ENCODE measurements around the gene LSM14B.
"Not testable (repeated sequence)": the region's sequence is repeated elsewhere in the genome, so short reads cannot be mapped to it uniquely, and the experiment has no call there.

The LSM14B gene

DNA sequence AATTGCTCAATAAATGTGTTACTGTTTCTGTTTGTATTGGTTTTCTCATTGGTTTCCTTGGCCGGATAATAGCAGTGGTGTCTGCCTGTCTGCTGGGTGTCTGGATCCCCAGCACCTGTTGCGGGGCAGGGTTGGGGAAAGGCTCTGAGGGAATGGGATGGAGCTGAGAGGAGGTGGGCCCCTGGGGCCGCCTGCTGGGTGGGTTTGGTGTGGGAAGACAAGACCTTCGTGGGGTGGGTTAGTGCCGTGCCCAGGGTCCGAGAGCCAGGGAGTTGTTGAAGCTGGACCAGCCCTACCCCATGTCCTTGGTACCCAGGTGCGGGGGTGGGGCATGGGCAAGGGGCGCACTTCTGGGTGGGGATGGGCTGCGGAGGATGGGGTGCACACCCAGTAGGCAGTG is 25.3 kb downstream of the LSM14B start:
- FAIRE-seq = no peak

DNA sequence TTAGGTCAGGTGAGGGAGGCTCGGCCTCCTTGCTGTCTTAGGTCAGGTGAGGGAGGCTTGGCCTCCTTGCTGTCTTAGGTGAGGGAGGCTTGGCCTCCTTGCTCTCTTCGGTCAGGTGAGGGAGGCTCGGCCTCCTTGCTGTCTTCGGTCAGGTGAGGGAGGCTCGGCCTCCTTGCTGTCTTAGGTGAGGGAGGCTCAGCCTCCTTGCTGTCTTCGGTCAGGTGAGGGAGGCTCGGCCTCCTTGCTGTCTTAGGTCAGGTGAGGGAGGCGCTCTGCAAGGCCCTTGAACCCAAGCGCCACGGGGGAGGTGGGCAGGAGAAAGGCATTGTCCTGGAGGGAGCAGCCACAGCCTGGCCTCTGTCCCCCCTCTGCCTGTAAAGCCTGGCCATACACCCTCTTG is 26.1 kb downstream of the LSM14B start:
- not testable (repeated sequence) for FAIRE-seq

DNA sequence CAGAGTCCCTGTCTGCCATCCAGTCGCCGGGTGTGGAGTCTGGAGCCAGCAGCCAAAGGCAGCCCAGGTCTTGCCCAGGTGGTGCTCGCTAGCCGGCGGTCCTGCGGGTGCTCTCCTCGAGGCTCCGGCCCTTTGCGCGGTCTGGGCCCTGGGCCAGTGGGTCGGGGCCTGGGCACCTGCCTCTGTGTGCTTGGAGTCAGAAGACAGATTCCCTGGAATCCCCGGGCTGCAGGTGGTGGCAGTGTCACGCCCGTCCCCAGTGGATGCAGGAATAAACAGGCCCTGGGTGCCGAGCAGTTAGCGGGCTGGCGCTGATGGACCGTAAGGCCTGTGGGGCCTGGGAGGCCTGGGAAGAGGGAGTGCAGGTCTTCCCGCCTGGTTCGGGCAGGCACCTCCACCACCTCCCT is 26.6 kb downstream of the LSM14B start:
- no peak for FAIRE-seq

DNA sequence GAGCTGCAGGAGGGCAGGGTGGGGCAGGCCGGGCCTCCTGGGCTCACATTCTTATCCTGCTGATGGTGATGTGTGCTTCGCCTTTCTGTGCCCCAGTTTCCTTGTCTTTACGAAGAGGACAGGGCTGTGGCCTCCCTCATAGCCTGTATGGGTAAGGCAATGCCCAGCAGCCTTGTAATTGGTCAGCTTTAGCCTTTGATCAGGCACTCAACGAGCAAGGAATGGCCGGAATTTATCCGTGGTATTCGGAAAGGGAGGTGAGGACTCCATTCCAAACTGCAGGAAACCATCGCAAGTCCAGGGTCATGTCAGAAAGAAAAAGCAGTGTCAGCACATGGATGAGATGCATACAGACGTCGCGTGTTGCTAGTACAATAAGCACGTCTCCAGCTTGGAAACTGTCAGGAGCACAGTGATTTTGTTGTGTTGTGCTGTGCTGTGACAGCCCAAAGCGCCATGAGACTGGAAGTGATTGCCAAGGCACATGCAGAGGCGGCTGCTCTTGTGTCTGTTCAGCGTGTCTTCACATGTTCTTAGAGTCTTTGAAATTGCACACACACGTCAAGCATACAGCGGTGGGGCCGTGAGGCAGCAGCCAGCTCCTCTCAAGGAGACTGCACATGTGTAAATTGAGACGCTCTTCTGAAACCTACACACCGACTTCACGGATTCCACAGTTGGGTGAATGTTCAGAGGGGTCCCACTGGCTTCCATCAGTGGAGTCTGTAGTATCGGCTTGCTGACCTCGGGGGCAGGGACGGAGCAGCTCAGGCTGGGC is 27.4 kb downstream of the LSM14B start:
- no peak for FAIRE-seq

DNA sequence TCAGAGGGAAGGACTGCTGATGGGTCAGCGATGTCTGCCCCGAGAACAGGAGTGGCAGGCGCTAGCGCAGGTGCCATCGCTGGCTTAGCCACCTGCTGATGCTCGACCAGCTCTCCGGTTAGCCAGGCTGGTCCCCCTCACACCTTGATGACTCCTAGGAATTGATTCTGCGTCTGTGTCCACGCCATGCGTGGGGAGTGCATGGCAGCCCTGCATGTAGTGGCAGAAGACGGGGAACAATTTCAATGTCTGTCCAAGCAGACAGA is 28.0 kb downstream of the LSM14B start:
- no peak for FAIRE-seq

DNA sequence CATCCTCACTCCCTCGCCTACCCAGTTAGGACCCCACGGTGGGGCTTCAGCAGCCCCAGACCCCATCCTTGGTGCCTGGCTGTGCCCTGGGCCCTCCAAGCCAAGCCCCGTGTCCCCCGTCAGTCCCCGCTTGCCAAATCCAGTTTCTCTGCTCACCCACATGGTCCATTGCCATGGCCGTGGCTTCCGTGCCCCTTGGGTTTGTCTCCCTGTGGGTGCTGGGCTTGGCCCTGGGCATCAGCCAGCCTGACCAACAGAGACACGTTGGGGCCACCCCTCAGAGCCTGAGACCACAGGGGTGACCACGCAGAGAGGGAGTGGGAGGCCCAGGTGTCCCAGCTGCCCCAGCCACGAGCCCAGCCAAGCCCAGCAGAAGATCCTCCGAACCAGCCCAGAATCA is 28.9 kb downstream of the LSM14B start:
- FAIRE-seq = no peak

DNA sequence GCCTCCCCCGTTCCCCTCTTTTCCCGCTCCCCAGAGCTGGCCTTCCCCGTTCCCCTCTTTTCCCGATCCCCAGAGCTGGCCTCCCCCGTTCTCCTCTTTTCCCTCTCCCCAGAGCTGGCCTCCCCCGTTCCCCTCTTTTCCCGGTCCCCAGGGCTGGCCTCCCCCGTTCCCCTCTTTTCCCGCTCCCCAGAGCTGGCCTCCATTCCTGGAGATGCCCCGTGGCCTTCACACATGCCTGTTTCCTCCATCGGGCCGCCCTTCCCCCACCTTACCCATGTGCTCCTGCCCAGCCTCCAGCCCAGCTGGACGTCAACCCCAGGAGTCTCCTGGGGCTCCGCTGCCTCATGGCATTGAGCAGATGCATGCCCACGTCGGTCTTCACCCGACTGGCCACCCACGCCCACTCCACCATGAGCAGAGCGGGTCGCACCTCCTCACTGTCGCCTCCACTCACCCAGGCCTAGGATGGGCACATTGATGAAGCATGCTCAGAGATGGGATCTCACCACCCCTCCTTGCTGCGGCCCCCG is 29.6 kb downstream of the LSM14B start:
- FAIRE-seq = no peak

DNA sequence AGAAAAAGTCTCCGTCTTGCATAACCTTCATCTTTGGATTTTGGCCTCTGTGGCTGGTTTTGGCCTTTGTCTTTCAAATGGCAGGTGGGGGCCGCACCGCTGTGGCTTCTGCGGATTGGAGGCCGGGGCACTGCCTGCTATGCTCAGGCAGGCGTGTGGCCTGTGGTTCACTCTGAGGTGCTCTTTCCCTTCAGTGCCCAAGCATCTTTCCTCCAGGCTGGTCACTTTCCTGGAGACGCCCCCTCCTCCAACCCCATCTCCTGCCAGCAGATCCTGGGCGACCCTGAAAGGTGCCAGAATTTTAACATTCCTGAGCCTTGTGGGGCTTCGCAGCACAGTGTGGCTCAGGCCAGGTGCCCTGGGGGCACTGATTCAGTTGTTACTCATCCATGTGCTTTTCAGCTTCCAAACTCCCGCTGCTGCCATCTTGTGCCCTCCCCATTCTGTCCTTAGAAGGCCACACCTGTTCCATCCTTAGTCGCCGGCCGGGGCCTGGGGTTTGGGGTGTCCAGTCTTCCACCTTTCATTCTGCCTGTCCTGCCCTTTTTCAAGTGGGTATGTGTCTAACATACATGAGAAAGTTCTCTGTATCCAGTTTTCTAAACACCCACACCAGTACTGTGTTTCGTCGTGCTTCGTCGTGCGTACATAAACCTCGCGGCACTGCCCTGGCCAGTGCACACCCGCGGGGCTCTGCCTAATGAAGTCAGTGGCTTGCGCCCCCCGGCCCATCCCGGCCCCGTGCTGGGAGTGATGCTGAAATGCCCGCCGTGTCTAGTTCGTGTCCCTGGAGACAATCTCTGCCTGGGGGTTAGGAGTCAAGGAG is 33.4 kb downstream of the LSM14B start:
- no peak for FAIRE-seq

DNA sequence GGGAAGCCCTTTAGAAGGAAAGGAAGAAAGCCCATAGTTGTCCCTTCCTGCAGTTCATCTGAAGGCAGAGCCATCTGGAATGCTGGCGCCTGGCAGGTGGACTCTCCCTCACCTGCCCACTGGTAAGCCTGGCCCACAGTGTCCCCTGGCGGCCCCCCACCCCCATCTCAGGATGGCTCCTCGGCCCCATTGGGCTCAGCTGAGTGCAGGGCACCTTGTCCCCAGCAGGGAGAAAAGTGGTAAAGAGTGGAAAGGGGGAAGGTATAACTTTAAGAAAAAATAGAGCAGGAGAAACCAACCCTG is 33.9 kb downstream of the LSM14B start:
- no peak for FAIRE-seq

DNA sequence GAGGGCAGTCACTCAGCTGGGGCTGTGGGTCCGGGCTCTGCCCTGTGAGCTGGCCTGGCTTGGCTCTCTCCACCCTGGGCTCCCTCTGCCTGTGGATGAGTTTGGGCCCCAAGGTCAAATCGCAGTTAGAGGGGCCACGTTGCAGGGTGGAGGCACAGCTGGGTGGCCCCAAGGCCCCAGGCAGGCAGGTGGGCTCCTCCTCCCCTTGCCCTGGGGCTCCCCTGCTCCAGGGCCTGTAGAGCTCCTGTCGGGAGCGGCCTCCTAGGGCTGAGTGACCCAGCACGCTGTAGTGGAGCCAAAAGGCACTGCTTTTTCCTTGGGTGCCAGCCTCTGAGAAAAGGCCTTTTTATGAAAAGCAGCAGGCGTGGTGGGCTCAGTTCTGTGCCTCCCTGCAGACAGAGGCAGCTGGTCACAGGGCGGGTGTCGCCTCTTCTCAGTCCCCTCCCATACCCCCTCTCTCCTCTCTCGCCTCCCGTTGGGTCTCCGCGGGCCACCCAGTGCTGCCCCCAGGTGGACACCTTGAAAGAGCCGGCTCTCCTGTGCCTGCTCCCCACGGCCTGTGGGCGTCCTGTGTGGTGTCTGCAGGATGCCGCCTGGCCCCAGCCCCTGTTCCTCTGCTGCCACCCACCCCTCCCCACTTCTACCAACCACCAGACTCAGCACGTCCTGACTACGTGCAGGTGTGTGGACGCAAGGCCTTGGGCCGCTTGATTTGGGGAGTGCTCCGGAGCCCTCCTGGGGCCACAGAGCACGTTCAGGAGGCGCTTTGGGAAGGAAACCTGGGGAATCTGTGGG is 34.5 kb downstream of the LSM14B start:
- FAIRE-seq = no peak

DNA sequence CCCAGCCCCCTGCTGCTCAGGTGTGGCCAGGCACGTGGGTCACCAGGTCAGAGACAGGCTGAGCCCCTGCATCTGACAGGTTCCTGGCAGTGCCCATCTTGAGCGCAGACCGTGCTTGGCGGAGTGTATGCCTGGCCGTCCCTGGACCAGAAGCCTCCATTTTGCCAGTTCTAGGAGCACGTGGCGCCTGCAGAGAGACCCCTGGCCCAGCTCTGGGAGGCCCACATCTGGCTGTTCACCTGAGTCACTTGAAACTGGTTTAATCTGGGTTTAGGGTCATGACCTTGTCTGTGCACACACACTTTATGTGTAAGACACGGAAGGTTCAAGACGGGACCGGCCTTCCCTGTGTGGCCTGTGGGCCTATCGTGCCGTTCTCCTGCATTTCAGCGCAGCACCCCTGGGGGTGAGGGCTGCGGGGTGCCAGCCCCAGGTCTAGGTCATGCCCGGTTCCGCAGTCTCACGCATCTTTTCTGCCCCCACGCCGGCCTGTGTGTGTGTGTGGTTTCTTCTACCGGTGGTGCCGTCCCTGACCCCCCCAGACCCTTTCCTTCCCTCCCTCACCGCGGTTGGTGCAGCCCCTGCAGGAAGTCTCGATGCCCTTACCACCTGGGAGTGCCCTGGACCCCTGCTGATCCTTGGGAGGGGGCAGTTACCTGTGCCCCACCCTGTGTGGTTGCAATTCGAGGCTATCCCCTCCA is 35.3 kb downstream of the LSM14B start:
- no peak for FAIRE-seq

DNA sequence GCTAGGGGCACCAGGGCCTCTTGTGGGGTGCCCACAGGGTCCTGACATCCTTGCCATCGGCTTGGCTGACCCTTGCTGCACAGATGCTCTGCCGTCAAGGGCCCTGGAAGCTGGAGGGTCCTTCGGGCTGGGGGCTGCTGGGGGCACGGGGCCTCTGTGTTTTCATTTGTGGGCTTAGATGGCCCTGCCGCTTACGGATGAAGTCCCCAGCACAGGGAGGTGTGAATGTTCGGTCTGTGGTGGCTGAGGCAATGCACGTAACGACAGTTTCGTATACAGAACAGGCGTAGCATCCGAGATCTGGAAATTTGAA is 35.8 kb downstream of the LSM14B start:
- FAIRE-seq = no peak

DNA sequence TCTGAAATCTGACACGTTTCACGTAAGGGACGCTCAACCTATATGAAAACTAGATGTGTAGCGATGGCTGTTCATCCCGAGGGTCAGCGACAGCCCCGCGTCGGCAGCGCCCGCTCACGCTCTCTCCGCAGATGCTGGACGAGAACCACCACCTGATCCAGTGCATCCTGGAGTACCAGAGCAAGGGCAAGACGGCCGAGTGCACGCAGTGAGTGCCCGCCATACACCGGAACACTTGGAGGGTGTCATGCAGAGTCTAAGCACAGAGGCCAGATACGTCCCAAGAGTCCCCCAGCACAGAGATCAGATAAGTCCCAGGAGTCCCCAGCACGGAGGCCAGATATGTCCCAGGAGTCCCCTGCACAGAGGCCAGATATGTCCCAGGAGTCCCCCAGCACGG is 36.3 kb downstream of the LSM14B start:
- FAIRE-seq = no peak

DNA sequence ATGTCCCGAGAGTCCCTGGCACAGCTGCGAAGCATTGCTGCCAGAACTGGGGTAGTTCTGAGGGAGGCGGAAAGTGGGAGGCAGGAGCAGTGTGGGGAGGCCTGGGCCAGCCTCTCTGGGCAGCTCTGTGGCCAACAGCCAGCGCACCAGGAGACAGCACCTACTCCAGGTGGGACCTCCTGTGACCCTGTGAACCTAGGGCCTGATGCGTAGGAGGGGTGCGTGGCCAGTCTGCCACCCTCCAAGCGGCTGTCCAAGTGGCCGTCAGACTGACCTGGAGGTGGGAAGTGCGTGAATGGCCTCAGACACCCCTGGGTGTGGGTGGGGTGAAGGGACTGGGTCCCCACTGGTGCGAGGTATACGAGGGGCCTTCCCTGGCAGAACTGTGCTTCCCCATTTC is 36.8 kb downstream of the LSM14B start:
- FAIRE-seq = no peak

DNA sequence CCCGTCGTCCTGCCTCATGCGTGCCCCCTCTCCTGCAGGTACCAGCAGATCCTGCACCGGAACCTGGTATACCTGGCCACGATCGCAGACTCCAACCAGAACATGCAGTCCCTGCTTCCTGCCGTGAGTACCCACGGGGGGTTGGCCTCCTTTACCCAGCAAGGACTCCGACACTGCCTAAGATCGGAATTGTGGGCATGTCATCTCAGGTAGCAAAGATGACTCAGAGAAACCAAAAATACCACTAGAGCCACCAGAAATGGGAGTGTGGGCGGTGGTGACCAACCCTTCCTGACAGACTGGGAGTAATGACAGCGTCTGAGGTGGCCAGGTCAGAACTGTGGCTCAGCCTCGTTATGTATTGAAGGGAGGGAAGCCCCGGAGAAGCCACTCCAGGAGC is 37.6 kb downstream of the LSM14B start:
- no peak for FAIRE-seq

DNA sequence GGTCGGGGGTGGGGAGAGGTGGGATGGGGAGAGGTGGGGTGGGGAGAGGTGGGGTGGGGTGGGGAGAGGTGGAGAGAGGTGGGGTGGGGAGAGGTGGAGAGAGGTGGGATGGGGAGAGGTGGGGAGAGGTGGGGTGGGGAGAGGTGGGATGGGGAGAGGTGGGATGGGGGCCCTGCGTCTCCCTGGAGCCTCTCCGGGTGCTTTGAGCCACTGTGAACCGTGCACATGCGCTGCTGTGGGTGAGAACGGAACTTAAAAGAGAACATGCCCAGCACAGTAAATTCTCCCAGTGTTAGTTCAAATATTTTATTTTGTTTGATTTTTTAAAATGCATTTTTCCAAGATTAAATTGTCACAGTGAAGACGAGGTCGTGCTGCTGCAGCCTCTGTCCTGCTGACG is 38.0 kb downstream of the LSM14B start:
- no peak for FAIRE-seq

DNA sequence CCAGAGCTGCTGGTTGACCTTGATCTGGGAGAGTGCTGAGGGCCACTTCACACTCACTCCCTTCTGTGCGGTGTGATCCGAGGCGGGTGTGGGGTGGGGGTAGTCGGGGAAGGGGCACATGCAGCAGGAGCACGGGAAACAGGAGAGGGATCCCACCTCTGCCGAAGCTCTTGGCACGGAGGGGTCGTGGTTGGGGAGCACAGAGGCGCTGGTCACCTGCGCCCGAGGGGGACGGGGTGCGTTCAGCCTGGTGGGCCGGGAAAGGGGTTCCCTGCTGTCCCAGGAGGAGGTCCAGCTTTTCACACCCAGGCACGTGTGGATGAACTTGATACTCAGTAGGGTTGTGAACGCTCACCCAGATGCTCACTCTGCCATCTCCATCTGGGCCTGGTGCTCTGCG is 38.6 kb downstream of the LSM14B start:
- FAIRE-seq = no peak

DNA sequence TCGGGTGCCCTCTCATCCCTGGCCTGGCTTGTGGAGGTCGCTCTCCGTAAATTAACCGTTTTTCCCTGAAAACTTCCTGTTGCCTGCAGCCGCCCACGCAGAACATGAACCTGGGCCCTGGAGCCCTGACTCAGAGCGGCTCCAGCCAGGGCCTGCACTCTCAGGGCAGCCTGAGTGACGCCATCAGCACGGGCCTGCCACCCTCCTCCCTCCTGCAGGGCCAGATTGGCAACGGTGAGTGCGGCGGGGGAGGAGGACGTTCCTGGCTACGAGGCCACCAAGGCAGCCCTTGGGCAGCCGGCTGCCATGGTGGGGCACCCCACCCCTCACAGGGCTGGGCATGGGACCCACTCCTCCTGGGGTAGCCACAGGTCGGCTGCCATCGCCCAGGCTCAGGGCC is 39.1 kb downstream of the LSM14B start:
- no peak for FAIRE-seq

DNA sequence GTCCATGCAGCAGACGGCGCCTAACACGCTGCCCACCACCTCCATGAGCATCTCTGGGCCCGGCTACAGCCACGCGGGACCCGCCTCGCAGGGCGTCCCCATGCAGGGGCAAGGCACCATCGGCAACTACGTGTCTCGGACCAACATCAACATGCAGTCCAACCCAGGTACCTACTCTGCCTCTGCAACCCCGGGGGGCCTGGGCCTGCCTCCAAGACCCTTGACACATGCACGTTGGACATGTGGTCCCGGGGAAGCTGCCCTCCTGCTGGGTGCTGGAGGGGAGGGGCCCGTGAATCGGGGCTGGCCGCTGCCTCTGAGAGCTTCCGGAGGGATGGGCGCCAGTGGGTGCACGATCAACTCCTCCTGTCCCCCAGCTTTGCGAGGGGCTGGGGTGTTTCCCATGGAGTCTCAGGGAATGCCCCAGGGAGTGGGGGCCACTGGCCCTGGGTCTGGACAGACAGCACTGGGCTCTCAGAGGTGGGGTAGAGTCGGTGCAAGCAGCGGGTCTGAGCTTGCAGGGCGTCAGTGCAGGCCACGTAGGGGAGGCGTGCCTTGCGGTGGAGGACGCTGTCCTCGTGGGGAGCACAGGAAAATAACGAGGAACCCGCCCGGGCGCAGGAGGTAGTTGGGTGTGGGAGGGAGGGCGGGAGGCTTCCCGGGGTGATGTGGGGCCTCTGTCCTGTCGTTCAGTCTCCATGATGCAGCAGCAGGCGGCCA is 40.6 kb downstream of the LSM14B start:
- no peak for FAIRE-seq

DNA sequence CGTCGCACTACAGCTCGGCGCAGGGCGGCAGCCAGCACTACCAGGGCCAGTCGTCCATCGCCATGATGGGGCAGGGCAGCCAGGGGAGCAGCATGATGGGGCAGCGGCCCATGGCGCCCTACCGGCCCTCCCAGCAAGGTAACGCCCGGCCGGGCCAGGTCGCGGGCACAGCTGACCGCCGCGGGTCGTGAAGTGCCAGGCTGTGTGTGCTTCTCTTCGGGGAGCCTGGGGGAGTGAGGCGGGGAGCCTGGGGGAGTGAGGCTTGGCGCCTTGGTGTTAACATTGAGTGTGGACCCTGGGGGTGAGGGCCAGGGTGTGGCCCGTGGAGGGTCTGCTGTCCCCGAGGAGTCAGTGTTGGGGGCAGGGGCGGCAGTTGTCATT is 41.2 kb downstream of the LSM14B start:
- no peak for FAIRE-seq

DNA sequence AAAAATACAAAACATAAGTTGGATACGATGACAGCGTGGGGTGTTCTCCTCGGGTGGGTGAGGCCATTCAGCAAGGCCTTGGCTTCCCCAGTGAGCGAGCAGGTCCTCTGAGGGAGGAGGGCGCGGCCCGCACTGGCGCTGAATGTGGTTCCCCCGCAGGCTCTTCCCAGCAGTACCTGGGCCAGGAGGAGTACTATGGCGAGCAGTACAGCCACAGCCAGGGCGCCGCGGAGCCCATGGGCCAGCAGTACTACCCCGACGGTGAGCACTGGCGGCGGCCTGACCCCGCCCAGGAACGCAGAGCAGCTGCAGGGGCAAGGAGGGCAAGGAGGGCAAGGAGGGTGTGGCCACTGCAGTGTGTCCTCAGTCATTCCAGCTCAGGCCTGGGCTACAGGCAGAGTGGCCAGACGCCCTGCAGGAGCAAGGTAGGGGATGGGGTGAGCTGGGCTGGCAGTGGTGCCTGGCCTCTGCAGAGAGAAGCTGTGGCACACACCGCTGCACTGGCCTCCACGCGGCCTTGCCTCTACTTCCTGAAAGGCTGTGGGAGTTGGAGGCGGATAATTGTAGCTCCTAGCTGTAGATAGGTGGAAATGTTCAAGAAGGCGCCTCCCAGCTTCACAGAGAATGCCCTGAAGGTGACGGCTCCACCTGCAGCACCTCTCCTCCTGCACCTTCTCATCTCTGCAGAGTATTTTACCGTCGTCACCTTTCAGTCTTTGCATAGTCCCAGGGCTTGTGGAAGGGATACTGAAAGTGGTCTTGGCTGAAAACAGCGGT is 41.9 kb downstream of the LSM14B start:
- FAIRE-seq = no peak

Measured in endometrium (tissue), 2 donors.